ENCODE results near the gene ATP4B.

The ATP4B gene

GRCh38 chr13:113605461-113605860, 52.5 kb downstream of the ATP4B start:
- no peak for DNase-seq

- DNase-seq = no peak
Observed at GRCh38 chr13:113604186-113604585, 53.8 kb downstream of the ATP4B start.

- DNase-seq = no peak
Observed at GRCh38 chr13:113603116-113603710, 54.8 kb downstream of the ATP4B start.

- no peak for DNase-seq
Observed at GRCh38 chr13:113602291-113602988, 55.6 kb downstream of the ATP4B start.

- DNase-seq = no peak
Observed at GRCh38 chr13:113601166-113602070, 56.6 kb downstream of the ATP4B start.

GRCh38 chr13:113599391-113599790, 58.6 kb downstream of the ATP4B start:
- no peak for DNase-seq

All from activated naive CD4-positive, alpha-beta T cell treated with Interleukin-2 at 50 U/mL for 16 hours (primary cell).